NCI-H82 treated with DMSO at 0.1 percent for 48 hours (cell line): ENCODE results near the gene RBMX.
"Not testable (repeated sequence)": the region's sequence is repeated elsewhere in the genome, so short reads cannot be mapped to it uniquely, and the experiment has no call there.

Experiments
- DNase-seq: peaks from one replicate; lab custom pipeline; 2025; ENCODE audit not compliant: unreplicated experiment; lab: John Stamatoyannopoulos, UW

The RBMX gene

GRCh38 chrX:136880452-136881013, at the start of gene RBMX:
TSS of gene RBMX (minus strand) at chrX:136880725. CDS start at chrX:136879427, 1,298 bp downstream.
- DNase-seq = peak; percentile 97

GRCh38 chrX:136921438-136921837, 40.9 kb upstream of the RBMX start:
- not testable (repeated sequence) for DNase-seq

- DNase-seq = no peak
Observed at GRCh38 chrX:136920001-136920400, 39.5 kb upstream of the RBMX start.

GRCh38 chrX:136916827-136917226, 36.3 kb upstream of the RBMX start:
- no peak for DNase-seq

GRCh38 chrX:136911661-136912060, 31.1 kb upstream of the RBMX start:
- DNase-seq = not testable (repeated sequence)

- DNase-seq = no peak
Observed at GRCh38 chrX:136911253-136911652, 30.7 kb upstream of the RBMX start.

- DNase-seq = no peak
Observed at GRCh38 chrX:136910565-136911035, 30.1 kb upstream of the RBMX start.

GRCh38 chrX:136909706-136910564, 29.4 kb upstream of the RBMX start:
- peak; percentile 98 for DNase-seq

- DNase-seq = peak; percentile 75
Observed at GRCh38 chrX:136909119-136909705, 28.7 kb upstream of the RBMX start.

GRCh38 chrX:136907621-136908020, 27.1 kb upstream of the RBMX start:
- DNase-seq = no peak

- DNase-seq = no peak
Observed at GRCh38 chrX:136906921-136907510, 26.5 kb upstream of the RBMX start.

- not testable (repeated sequence) for DNase-seq
Observed at GRCh38 chrX:136904067-136904466, 23.5 kb upstream of the RBMX start.

- DNase-seq = not testable (repeated sequence)
Observed at GRCh38 chrX:136900071-136900470, 19.5 kb upstream of the RBMX start.

GRCh38 chrX:136899221-136899620, 18.7 kb upstream of the RBMX start:
- DNase-seq = no peak

- not testable (repeated sequence) for DNase-seq
Observed at GRCh38 chrX:136898752-136899151, 18.2 kb upstream of the RBMX start.

GRCh38 chrX:136896121-136896914, 15.8 kb upstream of the RBMX start:
- DNase-seq = no peak

- no peak for DNase-seq
Observed at GRCh38 chrX:136892412-136892811, 11.9 kb upstream of the RBMX start.

- not testable (repeated sequence) for DNase-seq
Observed at GRCh38 chrX:136890596-136890995, 10.1 kb upstream of the RBMX start.

- DNase-seq = no peak
Observed at GRCh38 chrX:136889269-136889668, 8.7 kb upstream of the RBMX start.

GRCh38 chrX:136880003-136880451, 498 bp downstream of the RBMX start:
- DNase-seq = no peak
